ENCODE results near the gene GPRC5A. TPM values are rescaled to one million over a fixed set of nuclear protein-coding genes. Genes with fewer than 3 reads are reported as not detected.

Gene GPRC5A
- total and polyA plus RNA-seq, 10 of the 15 experiments (the other 5 are each of a cell fraction or from before 2014, with no cell fraction given): 0.10 to 2.8 (median 1.1) TPM

- in situ Hi-C loops (cut with MboI): loop anchor here (5.0 kb wide), 1 partner anchor 300 kb away; no protein-coding TSS in a partner anchor
- DNase-seq (ENCODE audit: low read depth, low spot score) (no peak), ATAC-seq (no peak), FAIRE-seq (no peak)
- H4K20me1 ChIP-seq (ENCODE audit: control insufficient read depth, insufficient read depth): no peaks in the 10 kb centered on the region; the same call in 1 of the 2 replicates
- peaks cover 0 to 3% of the 10 kb centered on the region in 2 experiments; a peak in 1 of 4 replicates for H3K27me3 ChIP-seq (replicated peaks in 1 of 2; ENCODE audit: control insufficient read depth in 2 of 2, insufficient read depth in 2 of 2, low read length in 1 of 2)
- no peaks in the 10 kb centered on the region for H3K9me3 ChIP-seq (replicated peaks; ENCODE audit: control insufficient read depth, insufficient read depth, low read length)
- peaks cover 5% of the 10 kb centered on the region; the same call in 1 of the 2 replicates for H3K4me1 ChIP-seq (ENCODE audit: control insufficient read depth, insufficient read depth, low read length)
- H3K36me3 ChIP-seq (ENCODE audit: control insufficient read depth in 2 of 2, insufficient read depth in 2 of 2, low read length in 1 of 2): no peaks in the 10 kb centered on the region
- H2AFZ ChIP-seq (ENCODE audit: control insufficient read depth, low read depth, low read length): no peak overlapping the region
- no peaks in the 10 kb centered on the region for H3K79me2 ChIP-seq (ENCODE audit: control insufficient read depth, insufficient read depth, low read length)
- H3K4me2 ChIP-seq (ENCODE audit: control insufficient read depth, insufficient read depth): no peak overlapping the region
- ChIA-PET POLR2A (no interaction called here), CTCF (no interaction called here), RAD21 (ENCODE audit: unreplicated experiment) (no interaction called here), SMC1A (ENCODE audit: uncharacterized antibody, unreplicated experiment) (interaction anchor here (0.6 to 4.5 kb wide), 2 partner anchors 124 to 209 kb away, joined by 3 to 34 read pairs; no protein-coding TSS in a partner anchor)
- no peak overlapping the region for H3K4me3 ChIP-seq
- no peak overlapping the region for H3K9ac ChIP-seq (ENCODE audit: control insufficient read depth, insufficient read depth, low read length)
- no TSS peak for BruUV-seq (replicated peaks)
- no peak for TF ChIP-seq PML (IDR thresholded peaks at IDR 0.05; ENCODE audit: low read length)
- no peak for TF ChIP-seq SREBF1 (IDR thresholded peaks at IDR 0.05; ENCODE audit: low read length)
- no peak for TF ChIP-seq ZSCAN29 (IDR thresholded peaks at IDR 0.05)
- no peak for TF ChIP-seq SRF (IDR thresholded peaks at IDR 0.05; ENCODE audit: low read depth in 2 of 2, low read length in 2 of 2)
- TF ChIP-seq ZNF274 (IDR thresholded peaks at IDR 0.05; ENCODE audit: insufficient read depth, insufficient read length): no peak
- TF ChIP-seq ZBTB11 (CRISPR knock-in tag; IDR thresholded peaks at IDR 0.05): no peak
- no peak for TF ChIP-seq FOXK2 (IDR thresholded peaks at IDR 0.05)
- TF ChIP-seq CTCF (IDR thresholded peaks at IDR 0.05 in 2 of 3, conservative IDR thresholded peaks at IDR 0.05 in 1 of 3; ENCODE audit: control insufficient read depth in 2 of 3, extremely low read depth in 1 of 3, insufficient read depth in 1 of 3, low read depth in 3 of 3, low read length in 3 of 3): no peak
- no peak for TF ChIP-seq EED (IDR thresholded peaks at IDR 0.05; ENCODE audit: low read depth)
- TF ChIP-seq KLF5 (IDR thresholded peaks at IDR 0.05; ENCODE audit: partially characterized antibody): no peak
- no peak for TF ChIP-seq ZNF687 (IDR thresholded peaks at IDR 0.05)
- no peak for TF ChIP-seq MEF2A (IDR thresholded peaks at IDR 0.05; ENCODE audit: insufficient read depth, low read depth, low read length)
- no peak for TF ChIP-seq SIN3A (IDR thresholded peaks at IDR 0.05; ENCODE audit: low read depth, low read length)
- no peak for TF ChIP-seq CBX5 (IDR thresholded peaks at IDR 0.05; ENCODE audit: low read depth)
- H3K27ac ChIP-seq (ENCODE audit: control insufficient read depth, insufficient read depth): no peak overlapping the region
- intact Hi-C loops (cut with micrococcal nuclease; ENCODE audit: unreplicated experiment): no loop called here
- WGBS (ENCODE audit: insufficient coverage, insufficient replicate concordance, low lambda C conversion rate, missing lambda C conversion rate): 43% methylated on average over 5 of the region's 5 CpGs
Observed at GRCh38 chr12:12912711-12913110, 21.3 kb downstream of the GPRC5A start.

All from GM12878 (cell line).